ENCODE data around the gene GATD1.

DNA sequence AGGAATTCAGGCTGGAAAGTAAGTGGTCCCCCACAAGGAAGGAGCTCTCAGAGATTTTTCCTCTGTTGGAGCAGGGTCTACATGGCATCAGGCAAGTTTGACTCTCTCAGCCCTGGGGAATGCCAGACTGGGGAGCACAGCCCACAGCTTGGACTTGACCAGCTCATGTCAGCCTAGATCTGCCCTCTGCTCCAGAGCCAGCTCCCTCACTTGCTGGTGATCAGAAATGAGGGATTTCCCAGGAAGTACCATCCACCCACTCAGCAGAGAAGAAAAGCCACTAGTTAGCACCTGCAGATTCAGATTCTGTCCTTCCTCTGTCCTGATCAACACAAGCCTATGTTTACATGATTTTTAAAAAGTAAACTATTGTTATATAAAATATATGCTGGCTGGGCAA, 17.1 kb downstream of the GATD1 start:
- TF ChIP-seq EP300 (IDR thresholded peaks at IDR 0.05) (no peak), POLR2AphosphoS5 (IDR thresholded peaks at IDR 0.05) (no peak), CTCF (IDR thresholded peaks at IDR 0.05) (no peak)
